NCI-H1048 (cell line): ENCODE results near the gene PDCD4.
A peak's percentile ranks its signal among the peaks of the same experiment; 100 is the strongest.

Source experiments
- DNase-seq: peaks from one replicate; lab custom pipeline; 2025; lab: John Stamatoyannopoulos, UW

Gene PDCD4

GRCh38 chr10:110871298-110872084 lies at the start of gene PDCD4:
PDCD4 (plus strand) TSS chr10:110871928; CDS start chr10:110876028, 4,100 bp downstream.
- DNase-seq, result peak; percentile 91

- no peak for DNase-seq
These were observed 49.6 kb upstream of the PDCD4 start for GRCh38 chr10:110822035-110822711.

DNA sequence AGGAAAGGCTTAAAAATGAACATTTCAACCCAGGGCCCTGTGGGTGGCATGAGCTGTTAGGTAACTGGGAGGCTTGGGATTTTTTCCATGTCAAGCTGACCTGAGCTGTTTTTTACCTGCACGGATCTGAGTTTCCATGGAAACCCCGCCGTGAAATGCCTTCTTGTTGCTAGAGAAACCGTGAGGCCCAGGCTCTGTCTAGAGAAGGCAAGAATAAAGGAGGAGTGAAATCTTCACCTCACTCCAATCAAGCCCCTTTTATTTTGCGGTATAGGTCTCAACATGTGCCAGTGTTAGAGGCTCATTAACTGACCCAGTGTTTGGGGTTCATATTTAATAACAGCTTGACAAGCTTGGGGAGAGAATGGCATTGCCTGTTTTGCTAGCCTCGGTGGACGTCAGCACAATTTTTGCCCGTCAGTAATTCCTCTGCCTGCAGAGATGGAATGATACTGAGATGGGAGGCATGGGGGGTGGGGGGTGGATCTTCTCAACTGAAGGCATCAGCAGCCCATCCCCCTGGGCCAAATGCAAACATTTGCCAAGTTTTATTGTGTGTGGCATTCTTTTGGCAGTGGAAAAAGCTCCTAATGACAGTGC lies 48.9 kb upstream of the PDCD4 start:
- DNase-seq, result no peak

- no peak for DNase-seq
These were observed 47.6 kb upstream of the PDCD4 start for GRCh38 chr10:110824152-110824441.

DNA sequence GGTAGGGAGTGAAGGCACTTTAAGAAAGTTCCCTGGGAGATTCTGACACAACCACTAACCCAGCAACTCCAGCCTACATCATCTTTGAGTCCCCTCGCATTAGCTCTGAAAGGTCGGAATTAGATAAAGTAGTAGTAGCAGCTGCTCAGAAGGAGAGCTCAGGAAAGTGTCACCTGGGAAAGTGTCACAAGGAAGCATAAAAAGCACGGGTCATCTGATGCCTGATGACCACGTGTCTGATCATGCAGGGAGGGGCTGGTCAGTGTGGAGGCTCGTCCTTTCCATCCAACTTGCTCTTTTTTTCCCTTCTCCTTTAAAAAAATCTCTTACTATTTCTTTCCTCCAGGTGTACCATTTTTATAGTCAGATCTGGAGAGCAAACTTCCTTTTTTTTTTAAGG lies 47.1 kb upstream of the PDCD4 start:
- no peak for DNase-seq

DNA sequence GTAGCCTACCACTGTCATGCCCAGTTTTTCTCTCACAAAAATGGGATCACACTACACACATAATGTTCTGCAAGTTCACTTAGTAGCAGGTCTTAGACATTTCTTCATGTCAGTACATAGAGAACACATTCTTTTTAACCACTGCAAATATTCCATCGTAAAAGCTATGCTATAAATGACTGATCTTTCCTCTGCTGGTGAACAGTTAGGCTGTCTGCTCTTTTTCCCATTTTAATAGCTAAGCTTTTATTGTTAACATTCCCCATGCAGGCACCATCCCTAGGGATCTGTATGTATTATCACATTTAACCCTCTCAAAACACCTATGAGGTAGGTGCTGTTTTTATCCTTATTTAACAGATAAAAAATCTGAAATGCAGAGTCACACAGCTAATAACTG lies 46.2 kb upstream of the PDCD4 start:
- no peak for DNase-seq

- DNase-seq, result no peak
These were observed 44.3 kb upstream of the PDCD4 start for GRCh38 chr10:110827410-110827809.

GRCh38 chr10:110827875-110828274 lies 43.9 kb upstream of the PDCD4 start:
- DNase-seq, result no peak

DNA sequence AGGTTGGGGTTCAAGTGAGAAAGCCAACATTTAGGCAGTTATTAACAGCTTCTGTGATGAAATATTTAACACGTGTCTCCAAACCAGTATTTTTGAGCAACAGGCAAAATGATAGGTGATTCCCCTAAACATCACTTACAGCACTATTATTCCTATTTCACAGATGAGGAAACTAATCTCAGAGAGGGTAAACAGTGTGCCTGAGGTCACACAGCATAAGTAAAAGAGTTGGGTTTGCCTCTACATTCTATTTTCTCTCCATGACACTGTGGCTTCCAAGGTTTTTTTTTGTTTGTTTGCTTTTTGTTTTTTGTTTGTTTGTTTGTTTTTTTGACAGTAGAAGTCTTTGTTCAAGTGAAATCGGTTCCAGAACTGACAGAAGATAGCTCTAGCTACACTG lies 43.2 kb upstream of the PDCD4 start:
- DNase-seq, result no peak

DNA sequence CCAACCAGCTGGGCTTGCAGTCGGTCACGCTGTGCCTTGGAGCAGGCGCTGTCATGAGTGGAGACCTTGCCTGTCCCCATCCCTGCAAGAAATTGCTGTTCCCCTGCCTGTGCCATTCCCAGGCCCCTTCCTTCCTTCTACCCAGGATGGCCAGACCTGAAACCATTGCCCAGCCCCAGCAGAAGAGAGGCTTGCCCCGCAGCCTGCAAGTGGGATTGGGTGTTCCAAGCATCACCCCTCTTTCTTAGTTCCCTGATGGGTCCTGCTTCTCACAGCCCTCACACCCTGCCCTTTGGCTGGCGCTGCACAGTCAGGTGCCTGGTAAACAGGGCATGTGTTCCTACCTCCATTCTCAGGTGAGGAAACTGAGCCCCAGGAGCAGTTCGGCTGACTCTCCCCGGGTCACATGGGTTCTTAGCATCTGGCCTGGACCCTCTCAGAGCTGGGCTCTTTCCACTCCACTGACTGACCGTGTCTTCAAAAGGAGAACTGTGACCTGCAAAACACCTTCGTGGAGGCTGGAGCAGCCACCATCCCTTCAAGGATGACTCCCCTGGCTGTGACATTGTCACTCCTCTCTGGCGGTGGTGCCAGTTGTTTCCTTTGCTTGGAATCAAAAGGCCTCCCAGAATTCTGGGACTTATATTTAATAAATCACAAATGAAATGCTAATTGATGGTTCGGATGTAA lies 41.9 kb upstream of the PDCD4 start:
- DNase-seq, result no peak

GRCh38 chr10:110833234-110833940 lies 38.3 kb upstream of the PDCD4 start:
- DNase-seq, result no peak

DNA sequence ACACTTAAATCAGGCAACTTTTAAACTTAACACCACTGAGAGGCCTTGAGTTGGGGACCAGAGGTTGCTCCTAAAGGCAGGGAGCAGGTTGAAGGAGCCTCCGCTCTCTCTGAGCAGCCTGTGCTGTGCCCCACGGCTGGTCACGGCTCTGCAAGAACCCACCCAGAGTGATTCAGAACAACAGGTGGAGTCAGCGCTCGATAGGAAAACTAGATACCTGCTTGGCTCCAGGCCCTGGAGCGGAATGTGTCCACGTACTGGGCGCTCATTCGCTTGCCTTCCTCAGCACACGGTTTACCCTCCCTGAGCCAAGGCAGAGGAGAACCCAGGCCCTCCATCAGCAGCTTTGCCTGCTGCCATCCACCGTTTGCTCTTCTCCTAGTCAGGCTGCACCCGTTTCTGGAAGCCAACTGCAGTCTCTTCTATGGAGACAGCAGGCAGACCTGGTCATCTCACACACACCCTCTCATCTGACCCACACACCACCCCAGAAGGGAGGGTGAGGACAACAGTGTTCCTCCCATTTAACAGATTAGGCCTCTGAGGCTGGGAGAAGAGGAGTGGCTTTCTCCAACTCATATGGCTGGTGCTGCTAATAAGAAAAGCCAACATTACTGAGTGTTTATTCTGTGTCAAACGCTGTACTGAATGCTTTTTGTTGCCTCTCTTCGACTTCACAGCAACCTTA lies 37.6 kb upstream of the PDCD4 start:
- DNase-seq, result no peak

DNA sequence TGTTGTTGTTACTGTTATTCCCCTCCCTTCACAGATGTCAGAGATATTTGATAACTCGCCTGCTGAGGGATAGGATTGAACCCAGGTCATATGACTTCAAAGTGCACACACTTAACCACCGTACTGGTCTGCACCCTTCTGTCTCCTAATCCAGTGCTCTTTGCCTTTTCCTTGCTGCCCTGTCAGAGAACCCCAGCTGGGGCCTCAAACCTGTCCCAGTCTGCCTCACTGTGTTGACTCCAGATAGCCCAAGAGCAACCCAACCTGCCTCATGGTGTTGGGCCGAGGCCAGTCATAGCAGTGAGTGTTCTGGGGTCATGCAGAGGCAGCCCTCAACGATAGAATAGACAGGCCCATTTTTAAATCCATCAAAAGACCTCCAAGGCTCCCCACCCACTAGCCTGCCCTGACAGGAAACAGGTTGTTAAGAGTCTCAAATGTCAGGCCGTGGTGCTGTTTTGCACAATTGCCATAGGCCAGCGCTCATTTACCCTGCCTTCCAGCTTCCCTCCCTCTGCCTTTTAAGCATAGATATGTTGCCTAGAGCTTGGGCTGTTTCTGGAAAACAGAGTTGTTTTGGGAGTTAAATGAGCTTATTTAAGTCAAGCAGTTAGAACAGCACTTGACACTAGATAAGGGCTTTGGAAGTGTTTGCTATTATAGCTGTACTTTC lies 37.0 kb upstream of the PDCD4 start:
- DNase-seq, result no peak

GRCh38 chr10:110835841-110836240 lies 35.9 kb upstream of the PDCD4 start:
- DNase-seq, result no peak

- no peak for DNase-seq
These were observed 35.0 kb upstream of the PDCD4 start for GRCh38 chr10:110836706-110837105.

DNA sequence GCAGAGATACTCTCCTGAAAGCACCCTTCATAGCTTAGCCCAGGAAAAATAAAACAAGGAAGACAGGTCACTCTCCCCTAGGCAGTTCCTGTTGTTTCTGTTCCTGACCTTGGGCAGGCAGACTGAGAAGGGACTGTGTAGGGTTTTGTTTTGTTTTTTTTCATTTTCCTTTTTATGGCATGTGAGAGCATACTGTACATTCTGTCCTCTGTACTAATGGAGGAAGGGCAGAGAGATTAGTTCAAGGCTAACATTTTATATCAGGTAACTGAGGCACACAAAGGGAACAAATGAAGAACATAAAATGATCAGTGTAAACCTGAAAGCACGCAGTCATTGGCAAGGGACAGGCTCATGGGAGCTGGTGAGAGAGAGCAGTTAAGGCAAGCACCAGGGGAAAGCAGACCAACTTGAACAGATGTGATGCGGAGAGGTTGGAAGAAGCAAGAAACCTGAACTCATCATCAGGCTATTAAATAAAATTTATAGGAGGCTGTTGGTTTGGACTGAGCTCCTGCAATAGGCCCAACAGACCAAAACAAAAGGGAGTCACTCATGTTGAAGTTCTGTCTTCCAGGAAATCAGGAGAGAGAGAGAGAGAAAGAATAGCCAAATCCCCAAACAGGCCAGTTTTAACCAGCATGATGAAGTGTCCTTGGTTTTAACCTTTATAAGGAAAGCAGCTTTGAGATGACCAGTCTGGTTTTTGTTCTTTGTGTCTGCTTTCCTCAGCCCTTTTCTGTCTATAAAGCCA lies 34.1 kb upstream of the PDCD4 start:
- DNase-seq, result no peak

GRCh38 chr10:110840225-110840922 lies 31.4 kb upstream of the PDCD4 start:
- DNase-seq, result no peak

- no peak for DNase-seq
These were observed 30.8 kb upstream of the PDCD4 start for GRCh38 chr10:110840923-110841428.

- no peak for DNase-seq
These were observed 29.9 kb upstream of the PDCD4 start for GRCh38 chr10:110841767-110842267.
